ENCODE data around the gene MYH9.

Gene MYH9

DNA sequence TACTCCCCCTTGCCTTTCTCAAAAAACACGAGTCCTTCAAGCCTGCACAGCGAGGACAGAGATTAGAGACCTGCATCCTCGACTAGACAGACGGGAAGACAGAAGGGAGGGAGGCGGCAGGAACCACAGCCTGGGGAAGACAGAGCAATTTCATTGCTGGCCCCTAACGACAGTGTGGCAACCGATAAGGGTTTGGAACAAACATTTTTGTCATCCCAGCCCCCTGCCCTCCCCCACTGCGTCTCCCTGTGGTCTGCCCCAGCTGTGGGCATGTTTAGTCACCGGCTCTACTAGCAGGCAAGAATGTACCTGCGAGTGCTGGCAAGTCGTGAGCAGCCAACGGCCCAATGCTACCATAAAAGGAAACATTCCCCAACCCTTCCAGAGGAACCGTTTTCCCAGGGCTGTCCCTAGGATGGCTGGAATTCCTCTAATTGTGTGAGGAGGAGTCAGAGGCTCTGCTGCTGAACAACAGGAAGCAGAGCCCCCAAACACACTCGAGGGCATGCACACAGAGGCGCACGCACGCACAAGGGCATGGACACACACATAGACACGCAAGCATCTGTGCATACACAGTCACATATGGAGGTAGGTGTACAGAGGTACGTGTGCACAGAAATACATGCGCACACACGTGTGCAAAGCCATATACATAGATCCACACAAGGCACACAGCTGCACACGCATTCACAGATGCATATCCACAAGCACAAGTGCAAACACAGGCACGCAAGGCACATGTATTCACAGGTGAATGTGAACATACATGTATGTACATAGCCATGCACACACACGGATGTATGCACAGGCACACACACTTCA is 58.3 kb downstream of the MYH9 start:
- peak; percentile 62 for DNase-seq

DNA sequence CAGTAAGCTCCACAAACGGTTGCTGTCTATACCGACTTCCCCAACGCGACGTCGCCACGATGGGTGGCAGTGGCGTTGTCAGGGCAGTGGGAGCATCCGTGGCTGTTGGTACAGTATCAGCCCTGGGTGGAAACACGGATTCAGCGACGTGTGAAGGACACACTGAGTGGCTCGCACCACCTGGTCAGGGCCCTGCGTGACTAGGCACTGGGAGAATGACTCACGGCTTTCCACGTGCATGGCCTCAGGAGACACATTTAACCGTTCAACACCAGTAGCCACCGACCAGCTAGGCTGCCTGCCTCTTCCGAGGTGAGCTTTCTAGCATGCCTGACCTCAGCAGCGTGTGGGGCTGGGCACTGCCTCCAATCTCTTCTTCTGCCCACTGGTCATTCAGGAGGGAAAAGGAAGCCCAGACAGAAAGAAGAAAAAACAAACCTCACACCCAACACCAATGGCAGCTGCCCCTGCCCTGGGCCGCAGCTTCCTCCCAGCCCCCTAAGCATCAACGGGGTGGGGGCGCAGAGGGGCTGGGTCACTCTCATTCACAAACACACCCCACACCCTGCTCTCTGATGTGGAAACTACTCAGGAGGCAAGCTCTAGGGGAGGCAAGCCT is 59.0 kb downstream of the MYH9 start:
- DNase-seq = peak; percentile 27

DNA sequence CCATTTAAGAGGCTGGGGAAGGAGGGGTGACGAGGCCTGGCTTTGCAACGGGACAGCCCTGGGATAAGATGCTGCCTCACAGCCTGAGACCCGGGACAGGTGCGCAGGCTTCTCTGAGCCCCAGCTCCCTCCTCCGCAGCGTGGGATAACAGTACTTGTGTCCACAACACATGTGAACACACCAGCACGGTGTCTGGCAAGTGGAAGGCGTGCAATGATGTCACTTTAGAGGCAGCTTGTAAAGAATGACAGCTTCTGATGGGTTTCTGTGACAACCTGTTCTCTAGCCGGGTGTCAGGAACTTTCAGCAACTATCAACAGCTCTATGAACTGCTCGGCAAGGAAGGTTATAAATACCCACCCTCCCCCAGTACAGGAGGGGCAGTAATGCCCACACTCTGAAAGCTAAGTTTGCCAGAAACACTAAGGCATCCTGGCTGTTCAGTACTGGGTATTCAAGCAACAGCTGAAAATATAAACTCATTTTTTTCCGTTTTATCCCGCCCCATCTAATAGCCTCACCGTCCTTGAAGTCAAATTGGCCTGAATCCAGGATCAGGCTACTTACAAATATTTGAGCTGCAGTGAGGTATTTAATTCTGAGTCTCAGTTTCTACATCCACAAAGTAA is 59.7 kb downstream of the MYH9 start:
- peak; percentile 28 for DNase-seq

- no peak for DNase-seq
These were observed 61.3 kb downstream of the MYH9 start for GRCh38 chr22:36326178-36327161.

- DNase-seq = no peak
These were observed 62.4 kb downstream of the MYH9 start for GRCh38 chr22:36325154-36326031.

- DNase-seq = no peak
These were observed 63.4 kb downstream of the MYH9 start for GRCh38 chr22:36324414-36324813.

- no peak for DNase-seq
These were observed 63.9 kb downstream of the MYH9 start for GRCh38 chr22:36323855-36324331.

DNA sequence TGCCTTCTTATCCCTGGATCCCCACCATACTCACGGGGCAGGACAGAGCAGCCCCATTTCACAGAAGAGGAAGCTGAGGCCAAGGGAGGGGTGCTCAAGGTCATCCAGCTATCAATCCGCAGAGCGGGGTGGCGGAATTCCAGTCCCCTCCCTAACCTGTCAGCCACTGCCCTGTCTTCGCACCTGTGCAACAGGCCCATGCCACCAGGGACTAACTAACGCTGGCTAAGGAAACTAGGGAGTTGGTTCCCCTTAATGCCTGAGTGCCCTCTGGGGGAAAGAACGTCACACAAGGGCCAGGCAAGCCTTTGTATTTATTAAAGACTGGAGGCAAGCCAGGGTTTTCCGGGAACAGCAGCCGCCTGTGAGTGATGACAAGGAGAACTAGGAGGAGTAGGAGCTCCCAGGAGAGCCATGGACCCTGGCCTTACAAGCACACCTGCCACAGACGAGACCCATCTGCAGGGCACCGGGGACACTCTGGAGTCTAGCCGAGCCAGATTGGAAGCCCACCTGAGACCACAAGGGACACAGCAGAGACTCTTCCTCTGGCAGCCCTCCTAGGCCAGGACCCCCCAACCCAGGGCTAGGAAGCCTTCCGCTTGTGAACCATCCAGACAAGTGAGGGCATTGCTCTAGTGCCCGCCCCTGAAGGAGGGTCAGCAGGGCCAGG is 64.4 kb downstream of the MYH9 start:
- DNase-seq = peak; percentile 30

GRCh38 chr22:36322602-36322915 is 65.2 kb downstream of the MYH9 start:
- no peak for DNase-seq

- no peak for DNase-seq
These were observed 65.8 kb downstream of the MYH9 start for GRCh38 chr22:36321797-36322601.

- no peak for DNase-seq
These were observed 67.2 kb downstream of the MYH9 start for GRCh38 chr22:36320553-36320952.

DNA sequence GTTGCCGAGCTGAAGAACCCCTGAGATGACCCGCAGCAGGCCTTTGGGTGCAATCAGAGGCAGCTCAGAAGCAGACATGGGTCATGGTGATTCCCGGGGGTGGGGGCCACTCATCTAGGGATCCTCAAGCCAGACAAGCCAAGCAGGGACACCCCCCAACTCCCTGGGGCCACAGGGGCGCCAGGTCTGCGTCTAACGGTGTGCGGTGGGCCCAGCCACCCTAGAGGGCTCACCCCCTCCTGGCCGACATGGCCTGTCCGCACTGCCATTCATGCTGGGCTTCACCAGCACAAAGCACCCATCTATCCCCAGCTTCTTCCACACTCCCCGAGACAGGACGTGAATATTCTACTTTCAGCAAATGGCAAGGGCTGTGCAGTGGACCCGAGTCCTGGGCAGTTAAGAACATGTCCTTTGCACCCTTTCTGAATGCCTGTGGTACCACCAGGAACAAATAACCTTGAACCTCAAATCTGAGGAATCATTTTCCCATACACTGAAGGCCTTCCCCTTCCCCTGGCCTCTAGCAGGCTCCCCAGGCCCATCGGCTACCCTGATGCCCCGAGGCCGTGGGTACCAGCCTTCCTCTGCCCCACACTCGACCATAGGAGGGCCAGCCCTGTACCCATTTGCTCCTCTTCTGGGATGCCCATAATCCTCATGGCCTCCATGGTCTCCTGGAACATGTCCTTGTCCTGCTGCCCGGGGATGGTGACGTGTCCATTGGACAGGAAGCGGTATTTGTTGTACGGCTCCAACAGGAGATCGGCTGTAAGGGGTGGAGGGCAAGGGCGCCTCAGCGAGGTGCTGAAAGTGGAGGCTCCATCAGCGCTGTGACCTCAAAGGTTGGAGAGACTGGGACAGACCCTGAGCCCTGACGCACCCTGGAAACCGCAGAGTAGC is 67.9 kb downstream of the MYH9 start:
- DNase-seq = no peak

DNA sequence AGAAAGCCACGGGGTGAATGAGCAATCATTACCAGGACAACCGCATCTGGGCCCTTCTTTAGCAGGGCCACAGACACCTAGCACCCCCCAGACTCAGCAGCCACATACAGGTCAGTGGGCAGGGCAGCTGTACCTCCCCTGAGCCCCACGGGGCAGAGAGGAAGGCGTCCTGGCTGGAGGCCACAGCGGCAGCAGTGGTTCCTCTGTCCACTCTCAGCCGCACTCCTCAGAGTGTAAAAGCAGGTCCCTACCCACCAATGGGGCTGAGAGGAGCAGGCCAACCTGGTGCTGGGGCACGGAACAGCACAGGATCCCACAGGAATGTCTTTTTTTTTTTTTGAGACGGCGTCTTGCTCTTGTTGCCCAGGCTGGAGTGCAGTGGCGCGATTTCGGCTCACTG is 69.3 kb downstream of the MYH9 start:
- no peak for DNase-seq

DNA sequence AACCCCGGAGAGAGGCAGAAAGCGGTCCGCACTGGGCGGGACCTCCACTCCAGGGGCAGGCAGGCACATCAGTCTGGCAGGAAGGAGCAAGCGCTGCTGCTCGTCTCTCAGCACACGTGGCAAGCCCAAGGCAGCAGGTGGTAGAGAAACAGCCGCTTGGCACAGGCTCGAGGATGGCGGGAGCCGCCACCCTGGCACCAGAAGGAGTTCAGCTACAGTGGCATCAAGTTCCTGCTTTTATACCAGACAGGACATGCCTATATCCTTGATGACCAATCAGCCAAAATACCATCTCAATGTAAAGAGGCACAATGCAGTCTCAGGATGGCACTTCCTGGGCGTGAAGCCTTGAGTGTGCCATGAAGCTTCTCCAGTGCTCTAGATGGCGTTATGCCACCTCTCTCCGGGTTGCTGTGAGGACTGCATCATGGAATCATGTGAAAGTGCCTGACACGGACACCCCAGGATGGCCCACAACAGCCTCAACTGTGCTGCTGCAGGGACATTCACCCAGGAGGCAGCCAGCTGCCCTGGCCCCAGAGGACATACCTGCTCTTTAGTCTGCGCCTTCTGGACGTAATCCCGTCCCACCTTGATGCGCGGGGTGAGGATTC is 70.0 kb downstream of the MYH9 start:
- peak; percentile 1 for DNase-seq

GRCh38 chr22:36316419-36316818 is 71.3 kb downstream of the MYH9 start:
- DNase-seq = no peak

DNA sequence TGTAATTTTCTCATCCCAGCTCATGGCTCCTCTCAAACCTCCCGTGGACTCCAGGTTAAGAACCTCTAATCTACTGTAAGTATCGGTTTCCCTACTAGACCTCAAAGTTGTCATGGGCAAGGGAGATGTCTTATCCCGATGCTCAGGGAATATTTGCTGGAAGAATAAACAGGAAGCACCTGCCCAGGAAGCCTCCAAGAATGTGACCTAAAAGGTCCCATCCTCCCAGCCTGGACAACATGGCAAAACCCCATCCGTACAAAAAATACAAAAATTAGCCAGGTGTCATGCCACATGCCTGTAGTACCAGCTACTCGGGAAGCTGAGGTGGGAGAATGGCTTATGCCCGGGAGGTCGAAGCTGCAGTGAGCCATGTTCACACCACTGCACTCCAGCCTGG is 72.4 kb downstream of the MYH9 start:
- no peak for DNase-seq

GRCh38 chr22:36311386-36312085 is 76.2 kb downstream of the MYH9 start:
- DNase-seq = no peak

- DNase-seq = no peak
These were observed 78.9 kb downstream of the MYH9 start for GRCh38 chr22:36308880-36309279.
